GM12878 (cell line): ENCODE results near the gene CAMTA1. TPM values are rescaled to one million over a fixed set of nuclear protein-coding genes. Genes with fewer than 3 reads are reported as not detected.

Source experiments
- ATAC-seq: fragments of 200-7000 bp; cut with Tn5 transposase; 3 replicates; pipeline ENCODE4 v1.9.1; 2020; ENCODE audit warnings: mild to moderate bottlenecking, moderate library complexity
- BruUV-seq: library from RNA; stranded (reverse); fragments of 400-500 nt; replicated peaks from 2 replicates; lab custom pipeline; 2021; lab: Mats Ljungman, UMichigan
- CTCF ChIA-PET: fragments of 300-600 bp; sonication (Branson Sonifier 250); formaldehyde crosslinking; extraction: SDS; loops from one replicate; lab custom pipeline; 2021; ENCODE audit warnings: inconsistent platforms; lab: Yijun Ruan, JAX
- POLR2A ChIA-PET: fragments of 350-600 bp; formaldehyde crosslinking; extraction: SDS; loops from one replicate; lab custom pipeline; 2021; ENCODE audit warnings: inconsistent platforms; lab: Charles Lee
- RAD21 ChIA-PET: fragments of 300-600 bp; sonication (Branson Sonifier 250); formaldehyde crosslinking; loops from one replicate; lab custom pipeline; 2023; ENCODE audit warnings: antibody characterized with exemption; ENCODE audit not compliant: unreplicated experiment; lab: Charles Lee
- SMC1A ChIA-PET: fragments of 300-600 bp; sonication (Branson Sonifier 250); formaldehyde crosslinking; loops from one replicate; lab custom pipeline; 2023; ENCODE audit not compliant: unreplicated experiment, uncharacterized antibody; lab: Charles Lee
- DNase-seq: peaks from one replicate; pipeline ENCODE4 v3.0.0-alpha.2; 2011; ENCODE audit warnings: low read depth, low spot score
- FAIRE-seq: peaks from 3 replicates; lab custom pipeline; 2011; peaks lifted over from hg19 to GRCh38; lab: Jason Lieb, UNC
- H2AFZ ChIP-seq: 2 replicates; pipeline ENCODE4 v1.6.0; 2011; ENCODE audit warnings: low read depth, low read length, control low read depth; ENCODE audit not compliant: control insufficient read depth
- H3K27ac ChIP-seq: 2 replicates; pipeline ENCODE4 v1.5.1; 2011; ENCODE audit warnings: control low read depth; ENCODE audit not compliant: control insufficient read depth, insufficient read depth
- H3K27me3 ChIP-seq, 2 experiments: replicated peaks in 1 of 2; 2 replicates each; pipeline versions ENCODE4 v1.6.0 to v1.6.1; 2011; ENCODE audit warnings: low read length in 1 of 2; ENCODE audit not compliant: control insufficient read depth in 2 of 2, insufficient read depth in 2 of 2
- H3K36me3 ChIP-seq, 2 experiments: 2 replicates each; pipeline ENCODE4 v1.5.1; 2011; ENCODE audit warnings: low read length in 1 of 2; ENCODE audit not compliant: control insufficient read depth in 2 of 2, insufficient read depth in 2 of 2
- H3K4me1 ChIP-seq: 2 replicates; pipeline ENCODE4 v1.6.1; 2011; ENCODE audit warnings: mild to moderate bottlenecking, low read length, moderate library complexity, mixed read lengths; ENCODE audit not compliant: control insufficient read depth, insufficient read depth
- H3K4me2 ChIP-seq: 2 replicates; pipeline ENCODE4 v1.6.0; 2011; ENCODE audit warnings: control low read depth; ENCODE audit not compliant: control insufficient read depth, insufficient read depth
- H3K4me3 ChIP-seq: fragments of 200-600 bp; sonication (generic); 2 replicates; pipeline ENCODE4 v1.5.1; 2016
- H3K79me2 ChIP-seq: 2 replicates; pipeline ENCODE4 v1.6.0; 2011; ENCODE audit warnings: low read length; ENCODE audit not compliant: control insufficient read depth, insufficient read depth
- H3K9ac ChIP-seq: 2 replicates; pipeline ENCODE4 v1.8.0; 2011; ENCODE audit warnings: low read length, control low read depth, mixed read lengths; ENCODE audit not compliant: control insufficient read depth, insufficient read depth
- H3K9me3 ChIP-seq: replicated peaks from 3 replicates; pipeline ENCODE4 v1.5.1; 2011; ENCODE audit warnings: mild to moderate bottlenecking, low read length; ENCODE audit not compliant: control insufficient read depth, insufficient read depth
- H4K20me1 ChIP-seq: 2 replicates; pipeline ENCODE4 v1.6.0; 2011; ENCODE audit not compliant: control insufficient read depth, insufficient read depth
- ATF2 ChIP-seq: IDR thresholded peaks from 2 replicates; pipeline ENCODE4 v1.6.1; 2012; ENCODE audit warnings: low read length, inconsistent platforms
- CREB1 ChIP-seq: IDR thresholded peaks from 2 replicates; pipeline ENCODE4 v1.6.1; 2012; ENCODE audit warnings: low read depth, mild to moderate bottlenecking, inconsistent platforms
- IKZF2 ChIP-seq, 2 experiments: fragments of 450-650 bp; IDR thresholded peaks; 2 replicates each; pipeline ENCODE4 v1.6.1; 2017; ENCODE audit warnings: mild to moderate bottlenecking in 2 of 2, moderate library complexity in 2 of 2
- MXI1 ChIP-seq: fragments of 150-350 bp; IDR thresholded peaks from 2 replicates; pipeline ENCODE4 v1.6.1; 2011; ENCODE audit warnings: low read depth, mild to moderate bottlenecking, inconsistent platforms, low read length, improper control_type of control experiment
- PAX5 ChIP-seq: IDR thresholded peaks from 2 replicates; pipeline ENCODE4 v1.6.1; 2011; ENCODE audit warnings: low read depth, low read length, borderline replicate concordance
- RB1 ChIP-seq: fragments of 450-650 bp; formaldehyde crosslinking; IDR thresholded peaks from 2 replicates; pipeline ENCODE4 v1.6.1; 2017; ENCODE audit warnings: mild to moderate bottlenecking, borderline replicate concordance
- SIN3A ChIP-seq: IDR thresholded peaks from 2 replicates; pipeline ENCODE4 v1.6.1; 2012; ENCODE audit warnings: low read depth, low read length, improper control_type of control experiment
- SUZ12 ChIP-seq: fragments of 200-600 bp; sonication (generic); IDR thresholded peaks from one replicate; pipeline ENCODE4 v1.6.1; 2018; ENCODE audit warnings: antibody characterized with exemption, mild to moderate bottlenecking; ENCODE audit not compliant: unreplicated experiment
- TCF12 ChIP-seq: IDR thresholded peaks from 2 replicates; pipeline ENCODE4 v1.6.1; 2011; ENCODE audit warnings: low read depth, mild to moderate bottlenecking, low read length
- ZBED1 ChIP-seq: IDR thresholded peaks from 2 replicates; pipeline ENCODE4 v1.6.1; 2016; ENCODE audit warnings: borderline replicate concordance
- WGBS: methylation state at CpG from one replicate; pipeline ENCODE4 v1.1.6; 2016; ENCODE audit warnings: low lambda C conversion rate; ENCODE audit not compliant: insufficient replicate concordance, insufficient coverage; ENCODE audit errors: missing lambda C conversion rate; 5-methylcytosine and 5-hydroxymethylcytosine counted together
- in situ Hi-C: fragments of 300-500 bp; cut with MboI; formaldehyde crosslinking; loops from 9 replicates; pipeline ENCODE4 v1.14.3; 2018; ENCODE audit warnings: mixed read lengths
- intact Hi-C: fragments of 100-400 bp; cut with micrococcal nuclease; formaldehyde crosslinking; loops from one replicate; pipeline ENCODE4 v1.14.2; 2022; ENCODE audit not compliant: unreplicated experiment
- polyA plus RNA-seq, 11 experiments: library from polyadenylated mRNA; depleted of rRNA in 4 of 11; unstranded in 6 of 11; stranded (reverse) in 5 of 11; fragments of >200 nt; fragmentation: Nextera tagmentation in 4 of 11; fragmentation: Illumina TruSeq in 1 of 11; extraction: Ambion mirVana in 4 of 11; extraction: Trizol in 1 of 11; gene quantifications; 1 replicate in 1 of 11; 2 replicates in 10 of 11; pipeline versions ENCODE4 v1.2.1 to v1.2.3, GENCODE V29; 2011 to 2016; ENCODE audit warnings: inconsistent platforms in 2 of 11, missing spikeins in 2 of 11, low read depth in 1 of 11
- total RNA-seq, 4 experiments: library from RNA; depleted of rRNA in 3 of 4; stranded (reverse); fragments of >200 nt in 3 of 4; fragmentation: Illumina TruSeq in 1 of 4; extraction: Trizol in 1 of 4; gene quantifications; 2 replicates each; pipeline versions ENCODE4 v1.2.1 to v1.2.3, GENCODE V29; 2013 to 2021

CAMTA1 gene
- total and polyA plus RNA-seq, 10 of the 15 experiments (the other 5 are each of a cell fraction or from before 2014, with no cell fraction given) = 37.7 to 148 (median 76.4) TPM

GRCh38 chr1:7121622-7121988, 336.4 kb downstream of the CAMTA1 start:
- ATAC-seq (no peak), DNase-seq (no peak), FAIRE-seq (no peak)
- no peaks in the 10 kb centered on the region for H3K36me3 ChIP-seq
- no peaks in the 10 kb centered on the region for H3K9me3 ChIP-seq
- H3K79me2 ChIP-seq = no peaks in the 10 kb centered on the region
- H3K4me3 ChIP-seq = no peak overlapping the region
- H2AFZ ChIP-seq = no peak overlapping the region
- no peaks in the 10 kb centered on the region for H3K4me1 ChIP-seq
- in situ Hi-C loops (no loop called here), intact Hi-C loops (no loop called here)
- no peak overlapping the region for H3K4me2 ChIP-seq
- H4K20me1 ChIP-seq = no peaks in the 10 kb centered on the region
- ChIA-PET POLR2A (no interaction called here), SMC1A (interaction anchor here (0.6 kb wide), 1 partner anchor 1515 kb away, joined by 3 read pairs; no protein-coding TSS in a partner anchor), RAD21 (no interaction called here), CTCF (no interaction called here)
- no TSS peak for BruUV-seq
- peaks cover 0 to 4% of the 10 kb centered on the region in 2 experiments; a peak in 1 of 4 replicates for H3K27me3 ChIP-seq
- no peak overlapping the region for H3K9ac ChIP-seq
- no peak for TF ChIP-seq TCF12
- no peak for TF ChIP-seq RB1
- TF ChIP-seq IKZF2 (IDR thresholded peaks at IDR 0.05) = no peak
- TF ChIP-seq ZBED1 = no peak
- no peak for TF ChIP-seq ATF2
- no peak for TF ChIP-seq CREB1
- TF ChIP-seq MXI1 = no peak
- no peak for TF ChIP-seq SUZ12
- TF ChIP-seq SIN3A = no peak
- TF ChIP-seq PAX5 = no peak
- 32% methylated on average over 7 of the region's 7 CpGs for WGBS
- no peak overlapping the region for H3K27ac ChIP-seq
